ENCODE results near the gene ZNF646.

ZNF646 gene

DNA sequence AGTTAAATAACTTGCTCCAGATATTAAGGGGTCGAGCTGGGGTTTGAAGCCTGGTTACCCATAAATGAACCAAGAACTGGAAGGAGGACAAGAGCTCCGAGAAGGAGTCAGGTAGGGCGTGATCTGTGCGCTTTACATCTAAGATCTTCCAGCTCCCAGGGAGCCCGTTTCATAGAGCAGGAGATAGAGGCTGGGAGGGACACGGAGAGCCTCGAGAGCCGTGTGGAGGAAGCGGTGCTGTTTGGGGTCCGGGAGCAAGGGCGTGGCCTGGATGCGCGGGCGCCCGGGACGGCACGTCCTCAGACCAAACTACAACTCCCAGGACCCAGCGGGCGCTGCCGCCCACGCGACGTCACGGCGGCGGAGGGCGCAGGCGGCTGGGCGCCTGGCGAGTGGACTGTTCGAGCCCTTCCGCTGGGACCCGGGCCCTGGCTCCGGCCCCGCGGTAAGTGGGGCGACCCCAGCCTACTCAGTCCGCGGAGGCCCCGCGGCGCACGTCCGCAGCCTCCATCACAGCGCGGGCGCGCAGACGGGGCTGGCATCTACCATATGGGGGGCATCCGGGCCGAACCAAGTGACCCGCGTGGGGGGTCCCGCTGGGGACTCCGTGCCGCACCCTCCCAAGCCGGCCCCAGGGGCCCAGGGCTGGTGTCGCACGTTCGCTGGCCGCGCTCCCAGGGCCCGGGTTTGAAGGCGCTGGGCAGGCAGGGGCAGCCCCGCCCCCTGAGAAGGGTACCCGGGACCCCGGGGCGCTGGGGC, 34.0 kb downstream of the ZNF646 start, which contains the start of gene BCKDK:
TSS of gene BCKDK (plus strand) at position 352 of the 759 bp plus-strand sequence. CDS start 838 bp downstream, outside the sequence.
- no peak for DNase-seq (ENCODE audit: low read depth)

DNA sequence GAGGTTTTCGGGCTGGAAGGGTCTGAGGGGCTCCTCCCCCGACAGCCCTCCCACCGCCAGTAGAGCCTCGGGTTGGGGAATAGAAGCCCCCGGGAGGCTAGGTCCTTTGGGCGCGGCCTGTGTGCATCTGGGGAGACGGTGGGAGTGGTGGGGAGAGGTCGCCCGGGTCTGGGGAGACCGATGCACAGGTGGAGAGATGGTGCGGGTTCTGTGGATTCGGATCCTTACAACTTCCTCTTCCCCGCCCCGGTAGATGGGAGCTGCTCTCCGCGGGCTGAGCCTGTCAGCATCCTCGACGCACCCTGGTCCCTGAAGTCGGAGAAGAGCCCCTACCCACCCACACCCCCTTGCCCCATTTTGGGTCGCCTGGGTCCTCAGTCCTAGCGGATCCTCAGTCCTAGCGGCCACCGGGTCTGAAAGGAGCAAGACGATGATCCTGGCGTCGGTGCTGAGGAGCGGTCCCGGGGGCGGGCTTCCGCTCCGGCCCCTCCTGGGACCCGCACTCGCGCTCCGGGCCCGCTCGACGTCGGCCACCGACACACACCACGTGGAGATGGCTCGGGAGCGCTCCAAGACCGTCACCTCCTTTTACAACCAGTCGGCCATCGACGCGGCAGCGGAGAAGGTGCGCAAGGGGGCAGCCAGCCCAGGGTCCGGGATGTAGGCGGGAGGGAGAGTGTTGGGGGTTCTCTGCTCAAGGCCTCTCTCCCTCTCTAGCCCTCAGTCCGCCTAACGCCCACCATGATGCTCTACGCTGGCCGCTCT, 34.8 kb downstream of the ZNF646 start:
- no peak for DNase-seq (ENCODE audit: low read depth)

DNA sequence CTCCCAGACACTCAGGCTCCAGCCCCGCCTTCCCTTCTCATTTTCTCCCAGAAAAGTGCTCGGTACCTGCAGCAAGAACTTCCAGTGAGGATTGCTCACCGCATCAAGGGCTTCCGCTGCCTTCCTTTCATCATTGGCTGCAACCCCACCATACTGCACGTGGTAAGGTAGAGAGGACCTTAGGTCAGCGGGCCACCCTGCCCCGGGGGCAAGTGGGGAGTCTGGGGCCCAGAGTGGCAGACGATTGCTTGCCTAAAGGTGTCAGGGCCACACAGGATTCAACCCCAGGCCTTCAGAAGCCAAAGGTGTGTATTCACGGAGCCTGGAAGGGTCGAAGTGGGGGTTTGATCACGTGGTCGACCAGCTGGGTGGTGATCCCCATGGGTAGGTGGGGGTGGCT, 35.4 kb downstream of the ZNF646 start:
- no peak for DNase-seq (ENCODE audit: low read depth)

- no peak for DNase-seq (ENCODE audit: low read depth)
Measured at GRCh38 chr16:31110106-31111034, 36.1 kb downstream of the ZNF646 start.

GRCh38 chr16:31111881-31112466, 37.8 kb downstream of the ZNF646 start:
- DNase-seq (ENCODE audit: low read depth): no peak

GRCh38 chr16:31112711-31113110, 38.5 kb downstream of the ZNF646 start:
- DNase-seq (ENCODE audit: low read depth): no peak

DNA sequence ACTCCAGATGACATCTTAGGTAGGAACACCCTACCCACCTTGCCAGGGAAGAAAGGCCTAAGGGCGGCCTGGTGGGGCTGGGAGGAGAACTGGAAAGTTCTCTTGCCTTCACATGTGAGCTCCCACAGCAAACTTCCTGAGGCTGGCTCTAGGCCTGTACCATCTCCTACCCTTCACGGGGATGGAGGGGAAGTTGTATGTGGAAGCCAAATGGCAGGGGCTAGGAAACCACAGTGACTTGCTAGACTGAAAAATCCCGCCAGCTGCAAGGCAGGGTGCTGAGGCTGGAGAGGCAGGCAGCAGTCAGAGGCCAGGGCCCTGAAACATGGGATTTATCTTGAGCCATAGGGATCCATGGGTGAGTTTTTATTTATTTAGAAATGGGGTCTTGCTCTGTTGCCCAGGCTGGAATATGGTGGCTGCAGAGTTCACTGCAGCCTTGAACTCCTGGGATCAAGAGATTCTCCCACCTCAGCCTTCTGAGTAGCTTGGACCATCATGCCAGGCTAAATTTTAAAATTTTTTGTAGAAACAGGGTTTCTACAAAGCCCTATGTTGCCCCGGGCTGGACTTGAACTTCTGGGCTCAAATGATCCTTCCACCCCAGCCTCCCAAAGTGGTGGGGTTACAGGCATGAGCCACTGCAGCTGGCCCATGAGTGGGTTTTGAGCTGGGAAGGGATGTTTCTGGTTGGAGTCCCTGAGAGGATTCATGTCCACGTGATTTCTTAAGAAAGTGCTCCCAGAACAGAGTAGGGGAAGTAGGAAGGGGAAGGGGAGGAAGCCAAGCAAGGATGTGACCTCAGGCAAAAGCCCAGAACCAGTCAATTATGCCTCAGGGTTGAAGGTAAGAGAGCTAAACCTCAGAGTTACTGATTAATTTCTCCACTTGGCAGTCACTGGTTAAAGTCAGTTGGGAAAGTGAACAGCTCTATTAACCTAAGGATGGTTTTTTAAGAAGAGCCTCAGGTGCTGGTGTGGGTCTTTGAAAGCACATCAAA, 39.2 kb downstream of the ZNF646 start:
- no peak for DNase-seq (ENCODE audit: low read depth)

DNA sequence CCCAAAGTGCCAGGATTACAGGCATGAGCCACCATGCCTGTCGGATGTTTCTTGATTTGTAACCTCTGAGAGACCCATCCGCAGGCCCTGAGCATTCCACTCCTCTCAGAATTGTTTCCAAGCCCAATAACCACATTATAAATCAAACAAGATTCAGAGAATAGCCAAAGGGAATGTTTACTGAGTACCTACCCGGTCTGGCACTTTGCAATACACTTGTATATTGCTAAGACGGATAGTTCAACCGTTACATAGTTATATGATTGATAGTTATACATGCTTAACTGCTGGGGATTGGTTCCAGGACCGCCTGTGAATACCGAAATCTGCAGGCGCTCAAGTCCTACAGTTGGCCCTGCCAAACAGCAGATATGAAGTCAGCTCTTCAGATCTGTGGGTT, 40.2 kb downstream of the ZNF646 start:
- DNase-seq (ENCODE audit: low read depth): no peak

- peak; percentile 91 for DNase-seq (ENCODE audit: low read depth)
Measured at GRCh38 chr16:31117384-31118222, 43.4 kb downstream of the ZNF646 start, which contains the start of gene KAT8. KAT8 (plus strand) TSS chr16:31117664; CDS start chr16:31117682, 18 bp downstream.

DNA sequence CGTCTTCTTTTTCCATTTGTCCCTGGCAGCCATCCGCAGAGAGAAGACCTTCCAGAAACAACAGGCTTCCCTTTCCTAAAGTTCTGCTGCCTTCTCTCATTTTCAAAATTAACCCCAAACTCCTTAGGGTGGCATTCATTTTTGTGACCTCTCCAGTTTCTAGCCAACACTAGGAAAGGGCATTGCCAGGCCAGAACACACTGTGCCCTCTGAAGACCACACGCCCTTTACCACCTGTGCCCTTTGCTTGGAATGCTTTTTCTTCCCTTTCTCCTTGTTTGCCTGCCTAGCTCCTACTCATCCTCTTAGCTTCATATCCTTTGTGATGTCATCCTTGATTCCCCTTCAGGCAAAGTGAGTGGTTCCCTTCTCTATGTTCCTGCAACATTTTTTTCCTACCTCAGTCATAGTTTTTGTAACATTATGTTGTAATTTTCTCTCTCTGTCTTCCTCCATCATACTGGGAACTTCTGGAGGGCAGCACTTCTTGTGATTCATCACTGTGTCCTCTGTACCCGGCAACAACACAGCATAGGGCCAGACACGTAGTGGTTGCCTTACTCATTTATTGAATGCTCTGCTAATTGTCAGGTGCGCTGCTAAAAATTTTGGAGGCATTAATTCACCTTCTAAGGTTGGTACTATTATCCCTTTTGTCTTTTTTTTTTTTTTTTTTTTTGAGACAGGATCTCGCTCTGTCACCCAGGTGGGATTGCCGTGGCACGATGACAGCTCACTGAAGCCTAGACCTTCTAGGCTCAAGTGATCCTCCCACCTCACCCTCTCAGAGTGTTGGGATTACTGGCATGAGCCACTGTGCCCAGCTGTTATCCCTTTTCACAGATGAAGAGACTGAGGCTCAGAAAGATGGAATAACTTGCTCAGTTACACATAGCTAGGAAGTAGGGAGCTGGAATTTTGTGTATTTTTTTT, 44.3 kb downstream of the ZNF646 start:
- peak; percentile 55 for DNase-seq (ENCODE audit: low read depth)

DNA sequence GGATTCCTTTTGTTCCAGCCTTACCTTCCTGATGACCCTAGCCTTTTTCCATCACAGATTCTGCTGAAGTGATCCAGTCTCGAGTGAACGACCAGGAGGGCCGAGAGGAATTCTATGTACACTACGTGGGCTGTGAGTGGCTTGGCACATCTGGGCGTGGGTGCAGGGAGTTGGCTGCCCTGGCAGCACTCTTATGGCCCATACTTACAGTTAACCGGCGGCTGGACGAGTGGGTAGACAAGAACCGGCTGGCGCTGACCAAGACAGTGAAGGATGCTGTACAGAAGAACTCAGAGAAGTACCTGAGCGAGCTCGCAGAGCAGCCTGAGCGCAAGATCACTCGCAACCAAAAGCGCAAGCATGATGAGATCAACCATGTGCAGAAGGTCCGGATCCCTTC, 45.9 kb downstream of the ZNF646 start:
- DNase-seq (ENCODE audit: low read depth): no peak

- DNase-seq (ENCODE audit: low read depth): no peak
Measured at GRCh38 chr16:31125844-31126243, 51.6 kb downstream of the ZNF646 start.

- no peak for DNase-seq (ENCODE audit: low read depth)
Measured at GRCh38 chr16:31127182-31127581, 53.0 kb downstream of the ZNF646 start.

DNA sequence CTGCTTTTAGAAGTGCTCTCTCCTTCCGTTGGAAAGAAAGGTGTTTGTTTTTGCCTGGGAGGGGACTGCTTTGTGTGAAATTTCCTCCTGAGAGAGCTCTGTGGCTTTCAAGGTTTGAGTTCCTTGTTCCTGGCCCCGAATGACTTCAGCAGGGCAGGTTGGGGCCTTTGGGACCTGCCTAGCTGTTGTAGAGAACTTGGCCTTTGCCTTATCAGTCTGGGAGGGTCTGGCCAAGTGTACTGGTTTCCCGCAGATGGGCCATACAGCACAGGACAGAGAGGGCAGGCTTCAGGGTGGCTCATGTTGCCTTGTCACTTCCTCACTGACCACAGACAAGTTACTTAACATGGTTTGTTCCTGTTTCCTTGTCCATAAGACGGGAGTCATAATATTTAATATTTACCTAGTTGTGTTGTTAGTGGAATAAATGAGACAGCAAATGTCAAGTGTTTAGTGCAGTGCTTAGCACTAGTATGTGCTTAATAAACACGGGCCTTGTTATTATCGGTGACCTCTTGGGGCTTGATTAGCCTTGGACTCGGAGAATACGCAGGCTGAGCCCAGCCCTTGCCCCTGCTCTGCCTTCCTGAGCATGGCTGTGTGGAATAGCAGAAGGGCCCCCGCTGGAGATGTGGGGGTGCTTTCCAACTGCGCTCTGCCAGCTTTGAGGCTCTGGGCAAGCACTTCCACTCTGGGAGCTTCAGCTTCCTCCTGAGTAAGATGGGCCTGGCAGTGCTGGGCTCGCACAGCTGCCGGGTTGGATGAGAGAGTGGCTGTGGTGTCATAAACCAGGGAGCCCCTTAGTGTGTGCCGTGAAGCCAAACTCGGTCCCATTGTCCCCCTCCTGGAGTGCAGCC, 54.7 kb downstream of the ZNF646 start:
- DNase-seq (ENCODE audit: low read depth): no peak

GRCh38 chr16:31129568-31130335, 55.5 kb downstream of the ZNF646 start:
- DNase-seq (ENCODE audit: low read depth): no peak

GRCh38 chr16:31130336-31130891, 56.2 kb downstream of the ZNF646 start:
- no peak for DNase-seq (ENCODE audit: low read depth)

All from non-pigmented ciliary epithelial cell (primary cell).